ENCODE data around the gene PMEPA1.

Gene PMEPA1

GRCh38 chr20:57672164-57672563 is 37.7 kb downstream of the PMEPA1 start:
- Histone ChIP-seq H3K36me3 (replicated peaks; ENCODE audit: low read depth, low read length) (no peaks in the 10 kb centered on the region), H3K27ac (ENCODE audit: low read length) (no peak overlapping the region), H3K4me3 (ENCODE audit: low read length) (no peak overlapping the region), H3K9me3 (ENCODE audit: insufficient read depth, low read length) (no peaks in the 10 kb centered on the region), H3K4me2 (ENCODE audit: low read length) (no peak overlapping the region), H3K79me2 (ENCODE audit: low read length) (no peaks in the 10 kb centered on the region), H3K4me1 (ENCODE audit: low read length) (peaks cover 15% of the 10 kb centered on the region), H3K9ac (ENCODE audit: low read length) (no peak overlapping the region), H3K27me3 (ENCODE audit: low read depth, low read length) (peaks cover 64% of the 10 kb centered on the region), H4K20me1 (ENCODE audit: insufficient read depth, low read length) (no peaks in the 10 kb centered on the region), H2AFZ (ENCODE audit: low read depth, low read length) (no peak overlapping the region)
- no peak for TF ChIP-seq EZH2phosphoT487 (IDR thresholded peaks at IDR 0.05; ENCODE audit: low read depth)
- TF ChIP-seq, protein P1, sequence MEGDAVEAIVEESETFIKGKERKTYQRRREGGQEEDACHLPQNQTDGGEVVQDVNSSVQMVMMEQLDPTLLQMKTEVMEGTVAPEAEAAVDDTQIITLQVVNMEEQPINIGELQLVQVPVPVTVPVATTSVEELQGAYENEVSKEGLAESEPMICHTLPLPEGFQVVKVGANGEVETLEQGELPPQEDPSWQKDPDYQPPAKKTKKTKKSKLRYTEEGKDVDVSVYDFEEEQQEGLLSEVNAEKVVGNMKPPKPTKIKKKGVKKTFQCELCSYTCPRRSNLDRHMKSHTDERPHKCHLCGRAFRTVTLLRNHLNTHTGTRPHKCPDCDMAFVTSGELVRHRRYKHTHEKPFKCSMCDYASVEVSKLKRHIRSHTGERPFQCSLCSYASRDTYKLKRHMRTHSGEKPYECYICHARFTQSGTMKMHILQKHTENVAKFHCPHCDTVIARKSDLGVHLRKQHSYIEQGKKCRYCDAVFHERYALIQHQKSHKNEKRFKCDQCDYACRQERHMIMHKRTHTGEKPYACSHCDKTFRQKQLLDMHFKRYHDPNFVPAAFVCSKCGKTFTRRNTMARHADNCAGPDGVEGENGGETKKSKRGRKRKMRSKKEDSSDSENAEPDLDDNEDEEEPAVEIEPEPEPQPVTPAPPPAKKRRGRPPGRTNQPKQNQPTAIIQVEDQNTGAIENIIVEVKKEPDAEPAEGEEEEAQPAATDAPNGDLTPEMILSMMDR (IDR thresholded peaks at IDR 0.05; ENCODE audit: low read depth, low read length), result no peak

GRCh38 chr20:57671662-57672061 is 38.2 kb downstream of the PMEPA1 start:
- no peaks in the 10 kb centered on the region for H3K9me3 ChIP-seq (ENCODE audit: insufficient read depth, low read length)

GRCh38 chr20:57671072-57671391 is 38.8 kb downstream of the PMEPA1 start:
- Histone ChIP-seq H3K9me3 (ENCODE audit: insufficient read depth, low read length) (no peaks in the 10 kb centered on the region), H3K4me1 (ENCODE audit: low read length) (peaks cover 3% of the 10 kb centered on the region), H3K36me3 (replicated peaks; ENCODE audit: low read depth, low read length) (no peaks in the 10 kb centered on the region), H3K9ac (ENCODE audit: low read length) (no peak overlapping the region), H3K79me2 (ENCODE audit: low read length) (no peaks in the 10 kb centered on the region), H3K4me3 (ENCODE audit: low read length) (no peak overlapping the region), H3K27ac (ENCODE audit: low read length) (no peak overlapping the region), H2AFZ (ENCODE audit: low read depth, low read length) (no peak overlapping the region), H3K27me3 (ENCODE audit: low read depth, low read length) (peaks cover 65% of the 10 kb centered on the region), H3K4me2 (ENCODE audit: low read length) (no peak overlapping the region), H4K20me1 (ENCODE audit: insufficient read depth, low read length) (no peaks in the 10 kb centered on the region)
- no peak for TF ChIP-seq EZH2phosphoT487 (IDR thresholded peaks at IDR 0.05; ENCODE audit: low read depth)

More at GRCh38 chr20:57671662-57672061, 38.2 kb downstream of the PMEPA1 start:
- Histone ChIP-seq H3K79me2 (ENCODE audit: low read length) (no peaks in the 10 kb centered on the region), H3K9ac (ENCODE audit: low read length) (no peak overlapping the region), H4K20me1 (ENCODE audit: insufficient read depth, low read length) (no peaks in the 10 kb centered on the region), H3K4me2 (ENCODE audit: low read length) (no peak overlapping the region), H3K27me3 (ENCODE audit: low read depth, low read length) (peaks cover 62% of the 10 kb centered on the region), H3K27ac (ENCODE audit: low read length) (no peak overlapping the region), H3K4me3 (ENCODE audit: low read length) (no peak overlapping the region), H3K36me3 (replicated peaks; ENCODE audit: low read depth, low read length) (no peaks in the 10 kb centered on the region), H3K4me1 (ENCODE audit: low read length) (peaks cover 10% of the 10 kb centered on the region), H2AFZ (ENCODE audit: low read depth, low read length) (no peak overlapping the region)
- TF ChIP-seq, protein P1 (IDR thresholded peaks at IDR 0.05; ENCODE audit: low read depth, low read length), result no peak
- TF ChIP-seq EZH2phosphoT487 (IDR thresholded peaks at IDR 0.05; ENCODE audit: low read depth), result no peak

DNA sequence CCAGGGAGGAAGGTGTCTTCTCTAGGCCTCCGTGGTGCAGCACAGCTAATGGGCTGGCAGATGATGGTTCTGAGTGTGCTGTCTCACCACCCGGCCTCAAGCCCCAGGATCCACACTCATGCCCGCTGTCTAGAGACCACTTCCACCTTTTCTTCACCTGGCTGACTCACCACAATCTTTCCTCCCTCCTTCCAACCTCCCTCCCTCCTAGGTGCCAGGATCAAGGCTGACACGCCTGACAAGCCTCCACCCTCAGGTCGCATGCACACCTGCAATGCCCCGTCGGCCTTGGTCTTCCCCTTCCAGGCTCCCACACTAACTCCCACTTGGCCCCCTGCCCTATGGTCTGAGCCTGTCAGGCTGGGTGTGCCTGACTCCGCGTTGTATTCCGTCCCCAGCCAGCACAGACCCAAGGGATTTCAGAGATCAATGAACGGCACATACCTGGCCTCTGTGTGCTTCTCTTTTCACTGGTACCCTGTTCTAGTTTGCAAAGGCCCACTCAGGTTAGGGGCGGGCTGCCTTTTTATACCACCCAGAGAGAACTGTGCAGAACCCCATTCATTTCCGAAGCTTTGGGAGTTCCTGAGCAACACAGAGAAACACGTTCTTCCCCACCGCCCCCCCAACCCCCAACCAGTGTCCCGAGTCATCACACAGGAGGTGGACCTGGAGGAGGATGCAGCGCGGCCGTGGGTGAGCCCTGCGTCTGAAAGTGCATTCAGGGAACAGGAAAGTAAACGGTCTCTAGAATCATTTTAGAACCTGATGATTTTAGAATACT is 39.3 kb downstream of the PMEPA1 start:
- Histone ChIP-seq H3K4me3 (ENCODE audit: low read length) (no peak overlapping the region), H3K9ac (ENCODE audit: low read length) (no peak overlapping the region), H2AFZ (ENCODE audit: low read depth, low read length) (no peak overlapping the region), H3K4me2 (ENCODE audit: low read length) (no peak overlapping the region), H3K79me2 (ENCODE audit: low read length) (no peaks in the 10 kb centered on the region), H3K9me3 (ENCODE audit: insufficient read depth, low read length) (no peaks in the 10 kb centered on the region), H4K20me1 (ENCODE audit: insufficient read depth, low read length) (no peaks in the 10 kb centered on the region), H3K27me3 (ENCODE audit: low read depth, low read length) (peaks cover 65% of the 10 kb centered on the region), H3K27ac (ENCODE audit: low read length) (no peak overlapping the region), H3K36me3 (replicated peaks; ENCODE audit: low read depth, low read length) (no peaks in the 10 kb centered on the region), H3K4me1 (ENCODE audit: low read length) (no peaks in the 10 kb centered on the region)
- TF ChIP-seq, protein P1 (IDR thresholded peaks at IDR 0.05; ENCODE audit: low read depth, low read length), result no peak
- no peak for TF ChIP-seq EZH2phosphoT487 (IDR thresholded peaks at IDR 0.05; ENCODE audit: low read depth)

Data from OCI-LY3 (cell line).